Testis (tissue), 3 donors: ENCODE results near the gene WHRN. TPM values are rescaled to one million over a fixed set of nuclear protein-coding genes. Genes with fewer than 3 reads are reported as not detected.

Experiments used
- DNase-seq: peaks from one replicate; pipeline ENCODE4 v3.0.0-alpha.2; 2019
- H3K27ac ChIP-seq, 2 donors: fragments of 200-600 bp; sonication (generic); one replicate each; pipeline ENCODE4 v1.5.1; 2019
- H3K27me3 ChIP-seq: fragments of 200-600 bp; sonication (generic); one replicate; pipeline ENCODE4 v1.5.1; 2019
- H3K36me3 ChIP-seq: fragments of 200-600 bp; sonication (generic); one replicate; pipeline ENCODE4 v1.5.1; 2017; ENCODE audit warnings: low read depth; ENCODE audit errors: missing control alignments
- H3K4me1 ChIP-seq: fragments of 200-600 bp; sonication (generic); one replicate; pipeline ENCODE4 v1.5.1; 2019
- H3K4me3 ChIP-seq, 2 donors: fragments of 200-600 bp; sonication (generic); one replicate each; pipeline ENCODE4 v1.5.1; 2017 to 2019
- H3K9me3 ChIP-seq: fragments of 200-600 bp; sonication (generic); one replicate; pipeline ENCODE4 v1.5.1; 2017
- POLR2A ChIP-seq: fragments of 450-650 bp; IDR thresholded peaks from one replicate; pipeline ENCODE4 v1.6.1; 2017; ENCODE audit warnings: antibody characterized with exemption, mild to moderate bottlenecking, moderate library complexity
- WGBS, 2 donors: methylation state at CpG; one replicate each; pipeline ENCODE4 v1.1.5; 2018; 5-methylcytosine and 5-hydroxymethylcytosine counted together
- intact Hi-C: fragments of 100-400 bp; cut with DNase I; formaldehyde crosslinking; loops from one replicate; pipeline ENCODE4 v1.15.1; 2023; ENCODE audit warnings: low total_unique reads
- polyA plus RNA-seq: library from polyadenylated mRNA; stranded (reverse); fragments of 350-450 nt; fragmentation: Illumina TruSeq; extraction: RNeasy Lipid Tissue Mini Kit (QIAGEN cat#74804); gene quantifications from one replicate; pipeline ENCODE4 v1.2.3, GENCODE V29; 2014; ENCODE audit warnings: low read depth, low replicate concordance; ENCODE audit not compliant: insufficient read depth
- total RNA-seq, 2 donors: library from RNA; depleted of rRNA; stranded (reverse); fragments of >200 nt; gene quantifications; one replicate each; pipeline ENCODE4 v1.2.3, GENCODE V29; 2016
- TF ChIP-seq, protein P1 (sequence below), 3 experiments: fragments of 450-650 bp in 2 of 3; fragments of 200-600 bp in 1 of 3; sonication (generic) in 1 of 3; IDR thresholded peaks; one replicate each; pipeline ENCODE4 v1.5.1; 2016 to 2019; ENCODE audit warnings: antibody characterized with exemption in 3 of 3, mild to moderate bottlenecking in 2 of 3, moderate library complexity in 1 of 3

Gene WHRN
- total and polyA plus RNA-seq, 3 donors from 2014 or later = 70.3 to 208 (median 181) TPM

DNA sequence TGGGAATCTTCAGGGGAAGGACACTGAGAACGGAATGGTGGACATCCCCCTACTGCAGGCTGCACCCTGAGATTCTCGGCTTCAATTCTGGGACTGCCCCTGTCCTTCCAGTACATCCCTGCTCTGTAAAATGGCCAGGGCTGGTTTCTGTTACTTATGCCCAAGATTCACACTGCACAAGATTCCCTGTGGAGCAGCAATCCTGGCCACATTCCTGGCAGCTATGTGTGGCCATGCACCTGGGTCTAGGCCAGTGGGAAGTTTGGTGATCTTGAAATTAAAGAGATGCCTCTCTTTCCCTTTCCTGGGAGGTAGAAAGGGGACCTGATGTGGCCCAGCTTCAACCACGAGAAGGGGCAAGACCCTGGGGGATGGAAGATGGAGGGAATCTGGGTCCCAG, 27.6 kb downstream of the WHRN start:
- Histone ChIP-seq H3K4me3 (no peak overlapping the region), H3K27ac (no peak overlapping the region), H3K9me3 (no peaks in the 10 kb centered on the region), H3K36me3 (no peaks in the 10 kb centered on the region), H3K27me3 (no peaks in the 10 kb centered on the region), H3K4me1 (peaks cover 36% of the 10 kb centered on the region)
- TF ChIP-seq POLR2A = no peak
- TF ChIP-seq, protein P1, sequence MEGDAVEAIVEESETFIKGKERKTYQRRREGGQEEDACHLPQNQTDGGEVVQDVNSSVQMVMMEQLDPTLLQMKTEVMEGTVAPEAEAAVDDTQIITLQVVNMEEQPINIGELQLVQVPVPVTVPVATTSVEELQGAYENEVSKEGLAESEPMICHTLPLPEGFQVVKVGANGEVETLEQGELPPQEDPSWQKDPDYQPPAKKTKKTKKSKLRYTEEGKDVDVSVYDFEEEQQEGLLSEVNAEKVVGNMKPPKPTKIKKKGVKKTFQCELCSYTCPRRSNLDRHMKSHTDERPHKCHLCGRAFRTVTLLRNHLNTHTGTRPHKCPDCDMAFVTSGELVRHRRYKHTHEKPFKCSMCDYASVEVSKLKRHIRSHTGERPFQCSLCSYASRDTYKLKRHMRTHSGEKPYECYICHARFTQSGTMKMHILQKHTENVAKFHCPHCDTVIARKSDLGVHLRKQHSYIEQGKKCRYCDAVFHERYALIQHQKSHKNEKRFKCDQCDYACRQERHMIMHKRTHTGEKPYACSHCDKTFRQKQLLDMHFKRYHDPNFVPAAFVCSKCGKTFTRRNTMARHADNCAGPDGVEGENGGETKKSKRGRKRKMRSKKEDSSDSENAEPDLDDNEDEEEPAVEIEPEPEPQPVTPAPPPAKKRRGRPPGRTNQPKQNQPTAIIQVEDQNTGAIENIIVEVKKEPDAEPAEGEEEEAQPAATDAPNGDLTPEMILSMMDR (IDR thresholded peaks at IDR 0.05) = no peak
- no peak for DNase-seq
- 81 to 84% methylated on average over 3 of the region's 3 CpGs for WGBS, 2 donors
- intact Hi-C loops = no loop called here

DNA sequence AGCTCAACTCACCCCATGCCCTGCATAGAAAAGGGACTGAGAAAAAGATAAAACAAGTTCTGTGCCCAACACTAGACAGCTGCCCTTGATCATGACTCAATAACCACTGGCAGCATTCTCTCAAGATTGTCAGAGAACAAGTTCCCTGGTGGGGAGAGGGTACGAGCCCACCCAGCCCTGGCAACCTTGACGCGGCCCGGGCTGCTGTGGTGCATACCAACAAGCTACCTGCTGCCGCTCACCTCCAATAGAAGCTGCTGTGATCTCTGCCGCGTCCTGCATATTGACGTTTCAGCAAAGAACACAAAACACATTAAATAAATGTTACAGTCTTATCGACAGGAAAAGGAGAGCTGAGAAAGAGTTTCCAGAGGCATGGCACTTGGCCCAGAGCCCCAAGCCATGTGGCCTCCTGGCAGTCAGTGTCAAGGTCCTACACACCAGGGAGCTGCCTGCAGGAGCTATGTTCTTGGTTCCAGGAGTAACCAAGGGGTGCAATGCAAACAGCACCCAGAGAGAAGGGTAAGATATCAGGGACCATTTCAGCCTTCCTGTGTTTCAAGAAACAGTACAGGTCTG, 28.3 kb downstream of the WHRN start:
- Histone ChIP-seq H3K4me3 (no peak overlapping the region), H3K27me3 (no peaks in the 10 kb centered on the region), H3K9me3 (no peaks in the 10 kb centered on the region), H3K36me3 (no peaks in the 10 kb centered on the region), H3K27ac (peak overlapping the region in 1 of 2 donors; percentile 39), H3K4me1 (peaks cover 29% of the 10 kb centered on the region)
- intact Hi-C loops = no loop called here
- DNase-seq = peak; percentile 91
- WGBS, 2 donors = 64 to 67% methylated on average over 6 to 9 of the region's 9 CpGs
- no peak for TF ChIP-seq POLR2A
- TF ChIP-seq, protein P1 (IDR thresholded peaks at IDR 0.05) = no peak

DNA sequence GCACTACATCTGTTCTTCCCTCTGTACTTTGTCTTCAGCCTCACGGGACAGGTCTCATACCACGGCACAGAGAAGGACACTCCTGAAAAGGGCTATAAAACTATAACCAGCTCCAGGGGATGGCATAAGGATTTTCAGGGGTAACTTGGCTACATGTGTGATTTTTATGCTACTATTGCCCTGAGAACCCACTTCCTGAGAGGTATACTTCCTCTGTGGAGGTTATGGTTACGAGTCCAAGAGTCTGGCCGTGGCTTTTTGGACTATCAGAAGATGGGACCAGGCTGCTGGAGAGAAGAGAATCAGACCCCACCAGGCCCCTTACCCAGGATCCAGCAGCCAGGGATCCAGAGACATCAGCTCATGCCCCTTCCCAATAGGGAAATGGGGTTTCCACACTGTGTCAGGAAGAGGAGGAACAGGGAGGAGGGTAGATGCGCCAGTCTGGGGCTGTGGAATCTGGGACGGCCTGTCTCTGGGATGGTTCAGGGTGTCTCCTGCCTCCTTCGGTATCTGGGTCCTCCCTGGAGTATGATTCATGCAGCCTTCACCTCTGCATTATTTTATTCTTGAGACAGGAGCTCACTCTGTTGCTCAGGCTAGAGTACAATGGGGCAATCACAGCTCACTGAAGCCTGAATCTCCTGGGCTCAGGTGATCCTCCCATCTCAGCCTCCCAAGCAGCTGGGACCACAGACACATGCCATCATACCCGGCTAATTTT, 29.7 kb downstream of the WHRN start:
- H3K36me3 ChIP-seq = no peaks in the 10 kb centered on the region
- no peak for DNase-seq
- peaks cover 27% of the 10 kb centered on the region for H3K4me1 ChIP-seq
- intact Hi-C loops = no loop called here
- no peak for TF ChIP-seq POLR2A
- TF ChIP-seq, protein P1 (IDR thresholded peaks at IDR 0.05) = no peak
- no peak overlapping the region for H3K4me3 ChIP-seq
- no peak overlapping the region for H3K27ac ChIP-seq
- no peaks in the 10 kb centered on the region for H3K9me3 ChIP-seq
- 53 to 57% methylated on average over 5 to 8 of the region's 8 CpGs for WGBS, 2 donors
- no peaks in the 10 kb centered on the region for H3K27me3 ChIP-seq

DNA sequence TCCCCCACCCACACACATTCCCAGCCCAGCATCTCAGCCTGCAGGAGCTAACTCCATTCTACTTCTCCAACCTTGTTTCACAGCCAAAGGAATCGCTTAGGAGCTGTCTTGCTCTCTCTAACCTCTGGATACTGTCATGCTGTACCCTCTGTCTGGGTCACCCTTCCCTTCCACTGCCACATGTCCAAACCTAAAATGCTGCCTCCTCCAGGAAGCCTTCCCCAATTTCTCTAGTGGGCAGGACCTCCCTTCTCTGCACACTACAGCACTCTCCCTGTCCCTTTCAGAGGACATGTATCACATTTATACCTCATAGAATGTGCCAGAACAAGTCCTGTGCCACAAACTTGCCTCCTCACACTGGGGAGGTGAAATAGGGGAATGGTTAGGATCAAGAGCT, 30.8 kb downstream of the WHRN start:
- intact Hi-C loops = no loop called here
- Histone ChIP-seq H3K4me1 (peaks cover 27% of the 10 kb centered on the region), H3K27ac (no peak overlapping the region), H3K9me3 (no peaks in the 10 kb centered on the region), H3K27me3 (no peaks in the 10 kb centered on the region), H3K4me3 (no peak overlapping the region), H3K36me3 (no peaks in the 10 kb centered on the region)
- 83 to 92% methylated on average over 1 of the region's 1 CpG for WGBS, 2 donors
- TF ChIP-seq, protein P1 (IDR thresholded peaks at IDR 0.05) = no peak
- no peak for TF ChIP-seq POLR2A
- DNase-seq = no peak

DNA sequence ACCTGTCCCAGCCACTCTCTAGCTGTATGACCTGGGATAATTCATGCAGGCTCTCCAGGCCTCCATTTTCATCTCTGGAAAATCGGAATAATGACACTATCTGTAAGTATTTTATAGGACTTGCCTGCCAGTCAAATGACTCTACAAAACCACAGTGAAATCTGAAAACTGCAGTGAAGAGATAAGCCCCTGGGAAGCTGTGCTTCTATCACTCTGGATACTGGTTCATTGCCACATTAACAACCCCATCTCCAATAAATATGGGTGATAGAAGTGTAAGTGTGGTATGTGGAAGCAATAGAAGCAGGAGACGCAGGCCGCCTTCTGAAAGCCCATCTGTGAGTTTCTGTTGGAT, 31.8 kb downstream of the WHRN start:
- Histone ChIP-seq H3K4me3 (no peak overlapping the region), H3K27me3 (no peaks in the 10 kb centered on the region), H3K9me3 (no peaks in the 10 kb centered on the region), H3K36me3 (no peaks in the 10 kb centered on the region), H3K4me1 (peaks cover 20% of the 10 kb centered on the region), H3K27ac (no peak overlapping the region)
- 80 to 89% methylated on average over 3 of the region's 3 CpGs for WGBS, 2 donors
- intact Hi-C loops = no loop called here
- TF ChIP-seq POLR2A = no peak
- TF ChIP-seq, protein P1 (IDR thresholded peaks at IDR 0.05) = no peak
- no peak for DNase-seq
